Colonic mucosa (tissue), 4 donors: ENCODE measurements around the gene SMIM41. TPM values are rescaled to one million over a fixed set of nuclear protein-coding genes. Genes with fewer than 3 reads are reported as not detected.
A peak's percentile ranks its signal among the peaks of the same experiment; 100 is the strongest.

Experiments used
- DNase-seq: peaks from one replicate; pipeline ENCODE4 v3.0.0-alpha.2; 2020
- H3K27ac ChIP-seq: fragments of 200-600 bp; one replicate; pipeline ENCODE4 v1.8.0; 2021
- H3K27me3 ChIP-seq: fragments of 200-600 bp; one replicate; pipeline ENCODE4 v1.8.0; 2021
- H3K36me3 ChIP-seq: fragments of 200-600 bp; one replicate; pipeline ENCODE4 v1.8.0; 2021
- H3K4me1 ChIP-seq: fragments of 200-600 bp; one replicate; pipeline ENCODE4 v1.8.0; 2021; ENCODE audit warnings: mild to moderate bottlenecking
- H3K4me3 ChIP-seq: fragments of 200-600 bp; one replicate; pipeline ENCODE4 v1.8.0; 2021
- H3K9ac ChIP-seq, 2 donors: one replicate each; pipeline ENCODE4 v1.7.0; 2013; ENCODE audit warnings: control low read depth in 2 of 2, low read depth in 2 of 2, low read length in 2 of 2
- H3K9me3 ChIP-seq: fragments of 200-600 bp; one replicate; pipeline ENCODE4 v1.8.0; 2021
- intact Hi-C: fragments of 100-400 bp; cut with DNase I; formaldehyde crosslinking; loops from one replicate; pipeline ENCODE4 v1.14.1; 2022
- total RNA-seq, 2 donors: library from RNA; stranded (reverse); fragmentation: NEBNext Ultra II Directional in 1 of 2; extraction: Animal tissue kit (Norgen Biotek cat#: 25700) in 1 of 2; gene quantifications; one replicate each; pipeline ENCODE4 v1.2.1, GENCODE V29; 2021
- TF ChIP-seq, protein P1 (sequence below): fragments of 200-600 bp; IDR thresholded peaks from one replicate; pipeline ENCODE4 v1.8.0; 2022; ENCODE audit warnings: antibody characterized with exemption, mild to moderate bottlenecking
- donor health status: healthy.
- donor health status: DM: no; HTN: no; CAD: no.
- donor health status: DM: no; HTN: no; CAD: no.

The SMIM41 gene
- under 1 TPM; 0.30 to 0.58 TPM for total RNA-seq

DNA sequence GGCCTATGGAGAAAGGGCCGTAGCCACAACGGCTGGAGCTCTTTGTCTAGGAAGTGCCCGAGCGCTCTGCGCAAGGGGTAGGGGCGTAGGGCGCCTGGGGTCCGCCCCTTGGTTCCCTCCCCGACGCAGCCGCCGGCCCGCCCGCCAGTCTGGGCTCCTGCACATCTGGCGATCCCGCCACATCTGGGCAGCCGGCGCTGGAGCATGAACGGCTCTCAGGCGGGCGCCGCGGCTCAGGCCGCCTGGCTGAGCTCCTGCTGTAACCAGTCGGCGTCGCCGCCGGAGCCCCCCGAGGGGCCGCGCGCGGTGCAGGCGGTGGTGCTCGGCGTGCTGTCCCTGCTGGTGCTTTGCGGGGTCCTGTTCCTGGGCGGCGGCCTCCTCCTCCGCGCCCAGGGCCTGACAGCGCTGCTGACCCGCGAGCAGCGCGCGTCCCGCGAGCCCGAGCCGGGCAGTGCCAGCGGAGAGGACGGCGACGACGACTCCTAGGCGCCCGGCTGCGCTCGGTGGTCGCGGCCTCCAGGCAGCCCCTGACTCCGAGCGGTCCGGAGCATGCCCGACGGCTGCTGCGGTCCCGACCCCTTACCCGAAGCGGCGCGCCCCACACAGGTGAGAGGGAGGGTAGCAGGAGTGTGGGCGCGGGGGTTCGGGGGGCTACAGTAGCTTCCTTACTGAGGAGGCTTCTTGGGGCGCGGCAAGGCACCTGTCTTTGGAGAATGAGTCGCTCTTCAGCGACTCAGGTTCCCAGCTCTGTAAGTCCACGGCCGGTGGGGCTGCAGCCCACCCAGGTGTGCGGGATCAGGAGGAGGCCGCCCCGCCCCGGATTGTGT, at the start of gene SMIM41:
Gene SMIM41, plus strand, starts transcription at position 129 of the 827 bp plus-strand sequence. Its CDS starts 76 bp downstream, at position 205.
- peak within 1 kb of the TSS; percentile 15 for H3K4me3 ChIP-seq
- intact Hi-C loops: no loop called here

DNA sequence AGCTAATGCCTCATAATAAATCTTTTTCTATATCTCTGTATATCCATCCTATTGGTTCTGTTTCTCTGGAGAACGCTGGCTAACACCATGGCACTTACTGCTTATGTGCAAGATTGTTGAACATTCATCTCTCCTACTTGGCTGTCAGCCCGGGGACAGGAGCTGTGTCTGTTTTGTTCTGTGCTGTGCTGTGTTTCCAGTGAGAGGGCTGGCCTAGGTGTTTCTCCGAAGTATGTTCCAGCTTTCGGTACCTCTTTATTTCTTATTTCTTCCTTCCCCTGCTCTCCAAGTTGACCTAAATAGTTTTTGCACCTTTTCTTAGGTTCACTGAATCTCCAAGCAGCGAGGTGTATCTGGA, 47.1 kb upstream of the SMIM41 start:
- peak; percentile 75 for DNase-seq
- Histone ChIP-seq H3K9me3 (no peaks in the 10 kb centered on the region), H3K9ac (peak overlapping the region in 1 of 2 donors; percentile 73), H3K4me1 (peaks cover 7% of the 10 kb centered on the region), H3K27ac (peak overlapping the region; percentile 80), H3K36me3 (no peaks in the 10 kb centered on the region), H3K27me3 (no peaks in the 10 kb centered on the region), H3K4me3 (no peak overlapping the region)
- intact Hi-C loops: loop anchor here (2.0 kb wide), 1 partner anchor 18 kb away; the partner anchor contains the start of gene NR4A1
- TF ChIP-seq, protein P1, sequence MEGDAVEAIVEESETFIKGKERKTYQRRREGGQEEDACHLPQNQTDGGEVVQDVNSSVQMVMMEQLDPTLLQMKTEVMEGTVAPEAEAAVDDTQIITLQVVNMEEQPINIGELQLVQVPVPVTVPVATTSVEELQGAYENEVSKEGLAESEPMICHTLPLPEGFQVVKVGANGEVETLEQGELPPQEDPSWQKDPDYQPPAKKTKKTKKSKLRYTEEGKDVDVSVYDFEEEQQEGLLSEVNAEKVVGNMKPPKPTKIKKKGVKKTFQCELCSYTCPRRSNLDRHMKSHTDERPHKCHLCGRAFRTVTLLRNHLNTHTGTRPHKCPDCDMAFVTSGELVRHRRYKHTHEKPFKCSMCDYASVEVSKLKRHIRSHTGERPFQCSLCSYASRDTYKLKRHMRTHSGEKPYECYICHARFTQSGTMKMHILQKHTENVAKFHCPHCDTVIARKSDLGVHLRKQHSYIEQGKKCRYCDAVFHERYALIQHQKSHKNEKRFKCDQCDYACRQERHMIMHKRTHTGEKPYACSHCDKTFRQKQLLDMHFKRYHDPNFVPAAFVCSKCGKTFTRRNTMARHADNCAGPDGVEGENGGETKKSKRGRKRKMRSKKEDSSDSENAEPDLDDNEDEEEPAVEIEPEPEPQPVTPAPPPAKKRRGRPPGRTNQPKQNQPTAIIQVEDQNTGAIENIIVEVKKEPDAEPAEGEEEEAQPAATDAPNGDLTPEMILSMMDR: no peak

More for the DNA sequence above, at the start of gene SMIM41:
- Histone ChIP-seq H3K9ac (peak within 1 kb of the TSS in 1 of 2 donors; percentile 32), H3K9me3 (no peaks in the 10 kb centered on the region), H3K27ac (peak within 1 kb of the TSS; percentile 50), H3K27me3 (no peaks in the 10 kb centered on the region), H3K36me3 (no peaks in the 10 kb centered on the region), H3K4me1 (no peaks in the 10 kb centered on the region)
- no peak for DNase-seq
- TF ChIP-seq, protein P1: no peak

DNA sequence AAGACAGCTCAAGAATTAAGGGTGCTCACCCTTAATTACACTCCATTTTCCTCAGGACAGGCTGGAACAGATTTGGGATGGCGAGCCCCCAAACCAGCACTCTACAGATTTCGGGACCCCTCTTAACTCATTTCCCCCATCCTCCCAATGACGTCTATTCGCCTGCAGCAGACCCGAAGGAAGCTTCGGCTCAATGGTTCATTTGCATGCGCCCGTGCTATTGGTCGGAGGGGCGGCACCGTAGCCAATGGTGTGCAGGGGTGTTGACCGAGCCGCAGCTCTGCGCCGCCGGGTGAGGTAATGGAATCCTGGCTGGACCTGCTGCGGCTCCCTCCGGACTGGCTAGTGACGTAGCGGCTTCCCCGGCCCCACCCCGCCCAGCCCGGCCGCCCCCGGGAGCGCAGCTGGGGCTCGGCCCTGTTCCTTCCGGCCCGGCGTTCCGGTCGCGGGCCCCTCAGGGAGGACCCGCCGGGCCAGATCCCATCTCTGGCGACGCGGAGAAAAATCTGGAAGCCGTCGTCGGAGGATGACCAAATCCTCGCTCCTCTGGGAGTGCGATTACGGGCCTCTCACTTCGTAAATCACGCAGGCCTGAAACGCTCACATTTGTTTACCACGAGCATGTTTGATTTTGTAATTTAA, 46.6 kb upstream of the SMIM41 start:
- TF ChIP-seq, protein P1: no peak
- intact Hi-C loops: loop anchor here (2.0 kb wide), 1 partner anchor 18 kb away; the partner anchor contains the start of gene NR4A1
- no peaks in the 10 kb centered on the region for H3K9me3 ChIP-seq
- H3K4me3 ChIP-seq: peak overlapping the region; percentile 21
- no peaks in the 10 kb centered on the region for H3K36me3 ChIP-seq
- peak overlapping the region; percentile 80 for H3K27ac ChIP-seq
- DNase-seq: peak; percentile 97
- no peaks in the 10 kb centered on the region for H3K27me3 ChIP-seq
- peak overlapping the region; percentile 56 to 73 for H3K9ac ChIP-seq
- peaks cover 7% of the 10 kb centered on the region for H3K4me1 ChIP-seq

DNA sequence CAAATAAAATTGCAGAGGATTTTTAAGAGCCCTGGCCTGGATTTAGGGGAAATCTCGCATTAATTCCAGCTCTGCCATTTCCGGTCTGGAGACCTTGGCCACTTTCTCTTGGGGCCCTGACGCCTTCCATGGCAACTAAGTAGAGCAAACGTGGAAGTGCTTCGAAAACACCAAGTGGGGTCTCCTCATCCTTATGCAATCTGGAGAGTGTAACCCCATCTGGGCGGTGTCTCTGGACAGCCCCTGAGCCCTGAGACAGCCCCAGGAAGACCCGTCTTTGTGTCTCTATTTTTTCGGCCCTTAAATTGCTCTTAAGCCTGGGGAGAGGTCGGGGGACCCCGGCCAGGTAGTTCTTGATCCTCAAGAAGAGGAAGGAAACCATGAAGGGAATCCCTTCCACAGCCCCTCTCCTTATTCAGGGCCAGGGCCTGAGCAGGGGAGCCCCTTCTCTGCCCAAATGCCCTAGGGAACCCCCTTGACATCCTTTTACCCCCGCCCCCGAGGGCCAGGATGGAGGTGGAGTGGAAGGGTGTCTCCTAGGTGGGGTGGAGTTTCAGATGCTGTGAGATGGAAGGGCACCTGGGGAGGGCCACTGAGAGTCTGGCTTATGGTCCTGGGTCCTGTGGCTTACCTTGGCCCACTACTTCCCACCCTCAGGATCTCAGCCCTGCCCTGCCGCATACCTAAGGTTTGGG, 45.9 kb upstream of the SMIM41 start:
- TF ChIP-seq, protein P1: no peak
- DNase-seq: peak; percentile 32
- Histone ChIP-seq H3K27me3 (no peaks in the 10 kb centered on the region), H3K36me3 (no peaks in the 10 kb centered on the region), H3K9me3 (no peaks in the 10 kb centered on the region), H3K27ac (peak overlapping the region; percentile 80), H3K4me1 (peaks cover 7% of the 10 kb centered on the region), H3K9ac (peak overlapping the region; percentile 56 to 59), H3K4me3 (peak overlapping the region; percentile 21)
- intact Hi-C loops: loop anchor here (2.0 kb wide), 1 partner anchor 17 kb away; the partner anchor contains the start of gene NR4A1

DNA sequence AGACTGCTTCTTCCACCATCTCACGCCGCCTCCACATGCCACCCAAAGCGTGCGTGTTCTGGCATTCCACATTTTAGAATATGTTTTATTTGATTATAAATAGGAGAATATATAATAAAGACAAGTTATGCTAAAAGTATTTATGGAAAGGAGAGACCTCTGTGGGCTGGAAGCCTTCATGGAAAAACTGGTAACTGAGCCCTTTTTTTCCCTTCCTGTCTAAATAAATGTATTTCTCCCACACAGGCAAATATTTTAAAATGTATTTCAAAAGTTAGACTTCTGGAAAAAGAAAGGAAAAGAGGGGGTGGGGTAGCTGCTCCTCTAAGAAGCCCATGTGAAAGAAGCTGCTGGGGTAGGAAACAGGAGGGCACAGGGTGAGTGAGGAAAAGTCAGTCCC, 44.3 kb upstream of the SMIM41 start:
- H3K4me3 ChIP-seq: no peak overlapping the region
- DNase-seq: no peak
- no peak overlapping the region for H3K27ac ChIP-seq
- peaks cover 7% of the 10 kb centered on the region for H3K4me1 ChIP-seq
- no peak overlapping the region for H3K9ac ChIP-seq
- TF ChIP-seq, protein P1: no peak
- H3K36me3 ChIP-seq: no peaks in the 10 kb centered on the region
- H3K9me3 ChIP-seq: no peaks in the 10 kb centered on the region
- intact Hi-C loops: no loop called here
- no peaks in the 10 kb centered on the region for H3K27me3 ChIP-seq
